NCI-H1436 treated with DMSO at 0.1 percent for 48 hours (cell line): ENCODE data around the gene VPS72.
"Not testable (repeated sequence)": the region's sequence is repeated elsewhere in the genome, so short reads cannot be mapped to it uniquely, and the experiment has no call there.

ENCODE experiments used
- DNase-seq: peaks from one replicate; lab custom pipeline; 2025; lab: John Stamatoyannopoulos, UW

The VPS72 gene

GRCh38 chr1:151189637-151190445 is at the start of gene VPS72:
TSS of gene VPS72 (minus strand) at chr1:151190197. CDS start at chr1:151190121, 76 bp downstream.
- DNase-seq: peak; percentile 73

DNA sequence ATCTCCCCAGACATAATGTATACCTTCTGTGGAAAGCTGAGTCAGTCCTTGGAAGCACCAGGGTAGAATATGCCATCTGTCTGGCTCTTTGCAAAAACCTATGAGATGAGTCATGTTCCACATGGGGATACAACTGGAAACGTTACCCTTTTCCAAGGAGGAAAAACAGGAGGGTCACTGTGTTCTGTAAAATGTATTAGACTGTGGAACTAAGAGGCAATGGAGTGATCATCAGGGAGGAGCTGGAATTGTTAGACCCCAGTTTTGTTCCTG is 48.4 kb upstream of the VPS72 start:
- no peak for DNase-seq

- DNase-seq: no peak
Observed at GRCh38 chr1:151237678-151238466, 47.9 kb upstream of the VPS72 start.

GRCh38 chr1:151235235-151235634 is 45.2 kb upstream of the VPS72 start:
- no peak for DNase-seq

GRCh38 chr1:151222130-151222529 is 32.1 kb upstream of the VPS72 start:
- no peak for DNase-seq

GRCh38 chr1:151221616-151222015 is 31.6 kb upstream of the VPS72 start:
- DNase-seq: no peak

DNA sequence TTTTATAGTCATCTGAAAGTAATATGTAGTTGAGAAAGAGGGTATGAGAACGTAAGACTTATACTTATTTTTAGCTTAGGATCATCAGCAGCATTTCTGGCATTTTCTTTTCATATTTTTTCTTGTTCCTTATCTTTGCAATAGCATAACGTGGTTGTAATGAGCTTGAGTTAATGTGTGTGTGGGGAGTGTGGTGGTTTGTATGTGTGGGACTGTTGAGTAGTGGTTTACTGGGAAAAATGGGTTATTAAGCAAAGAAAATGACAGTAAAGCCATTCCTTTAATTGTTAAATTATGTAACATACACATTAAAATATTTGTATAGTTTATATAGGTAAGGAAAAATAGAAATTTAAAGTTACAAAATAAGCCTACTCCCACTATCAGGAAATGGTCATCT is 23.6 kb upstream of the VPS72 start:
- no peak for DNase-seq

DNA sequence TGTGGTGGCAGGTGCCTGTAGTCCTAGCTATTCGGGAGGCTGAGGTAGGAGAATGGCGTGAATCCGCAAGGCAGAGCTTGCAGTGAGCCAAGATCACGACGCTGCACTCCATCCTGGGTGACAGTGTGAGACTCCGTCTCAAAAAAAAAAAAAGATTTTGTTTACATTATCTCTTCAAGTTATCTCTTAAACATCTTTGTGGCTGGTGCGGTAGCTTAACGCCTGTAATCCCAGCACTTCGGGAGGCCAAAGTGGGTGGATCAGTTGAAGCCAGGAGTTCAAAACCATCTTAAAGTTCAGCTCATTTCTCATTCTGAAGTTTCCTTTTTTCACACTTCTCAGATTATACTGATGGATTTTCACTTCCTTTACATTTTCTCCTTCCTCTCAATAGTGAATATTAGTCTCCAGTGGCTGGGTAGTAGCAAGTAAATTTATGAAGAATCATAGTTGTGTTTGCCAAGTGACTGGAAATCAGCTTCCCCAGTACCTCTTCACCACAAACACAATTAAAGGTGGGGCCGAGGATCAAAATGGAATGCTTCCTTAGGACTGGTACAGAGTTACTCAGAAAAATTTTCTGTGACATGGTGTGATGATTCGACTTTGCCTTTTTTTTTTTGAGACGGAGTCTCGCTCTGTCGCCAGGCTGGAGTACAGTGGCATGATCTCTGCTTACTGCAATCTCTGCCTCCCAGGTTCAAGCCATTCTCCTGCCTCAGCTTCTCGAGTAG is 22.1 kb upstream of the VPS72 start:
- no peak for DNase-seq

DNA sequence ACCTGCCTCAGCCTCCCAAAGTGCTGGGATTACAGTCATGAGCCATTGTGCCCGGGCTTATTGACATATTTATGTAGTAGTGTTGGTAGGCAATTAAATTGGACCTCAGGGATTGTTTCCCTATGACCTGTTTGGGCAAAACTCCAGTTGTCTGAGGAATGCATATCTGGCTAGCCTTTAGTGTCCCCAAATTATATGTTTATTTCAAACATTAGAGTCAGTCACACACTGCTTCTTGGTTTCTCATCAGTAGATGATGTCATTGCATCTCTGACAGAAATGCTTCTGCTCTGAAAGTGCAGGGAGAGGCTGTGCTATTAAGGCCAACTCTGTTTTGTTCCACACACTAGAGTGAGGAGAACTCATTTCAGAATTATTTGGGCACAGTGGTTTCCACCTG is 20.8 kb upstream of the VPS72 start:
- no peak for DNase-seq

GRCh38 chr1:151205381-151205965 is 15.5 kb upstream of the VPS72 start:
- DNase-seq: not testable (repeated sequence)

GRCh38 chr1:151199873-151200581 is 10.0 kb upstream of the VPS72 start:
- DNase-seq: no peak

DNA sequence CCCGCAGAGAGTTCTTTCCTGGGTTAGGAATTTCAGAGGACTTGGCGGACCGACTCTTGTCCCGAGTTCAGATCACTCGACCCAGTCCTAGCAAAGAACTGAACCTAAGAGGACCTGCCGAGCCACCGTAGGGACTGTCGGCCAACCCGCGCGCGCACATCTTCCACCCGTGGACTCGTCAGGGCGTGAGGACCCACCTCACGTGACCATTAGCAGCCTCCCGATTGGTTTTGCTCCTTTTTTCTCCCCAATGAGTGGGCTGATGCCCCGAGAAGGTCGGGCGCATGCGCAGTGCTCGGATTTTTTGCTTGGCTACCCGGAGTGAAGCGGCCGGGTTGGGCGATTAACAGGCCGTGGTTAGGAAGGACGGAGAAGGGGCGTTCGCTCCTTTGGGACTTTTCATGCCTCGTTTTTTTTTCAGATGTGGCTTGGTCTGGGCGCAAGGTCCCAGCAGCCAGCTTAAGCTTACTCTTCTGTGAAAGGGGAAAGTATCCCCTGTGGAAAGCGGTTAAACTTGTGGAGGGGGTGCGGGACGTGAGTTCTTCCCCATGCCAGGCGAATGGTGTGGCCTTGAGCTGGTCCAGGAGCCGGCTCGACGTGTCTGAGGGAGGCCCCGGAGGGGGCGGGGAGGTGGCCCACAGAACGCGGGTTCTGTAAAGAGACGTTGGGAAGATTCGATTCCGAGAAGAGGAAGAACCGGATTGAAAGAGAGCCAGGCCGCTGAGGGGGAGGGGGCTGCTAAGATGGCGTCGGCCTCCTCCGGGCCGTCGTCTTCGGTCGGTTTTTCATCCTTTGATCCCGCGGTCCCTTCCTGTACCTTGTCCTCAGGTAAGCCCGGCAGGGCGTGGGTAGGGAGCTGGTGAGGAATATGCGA is 8.5 kb upstream of the VPS72 start, which contains the start of gene PIP5K1A:
TSS of gene PIP5K1A (plus strand) at position 299 of the 874 bp plus-strand sequence. CDS start at position 744, 445 bp downstream.
- DNase-seq: peak; percentile 92

- no peak for DNase-seq
Observed at GRCh38 chr1:151197863-151198253, 7.9 kb upstream of the VPS72 start.

DNA sequence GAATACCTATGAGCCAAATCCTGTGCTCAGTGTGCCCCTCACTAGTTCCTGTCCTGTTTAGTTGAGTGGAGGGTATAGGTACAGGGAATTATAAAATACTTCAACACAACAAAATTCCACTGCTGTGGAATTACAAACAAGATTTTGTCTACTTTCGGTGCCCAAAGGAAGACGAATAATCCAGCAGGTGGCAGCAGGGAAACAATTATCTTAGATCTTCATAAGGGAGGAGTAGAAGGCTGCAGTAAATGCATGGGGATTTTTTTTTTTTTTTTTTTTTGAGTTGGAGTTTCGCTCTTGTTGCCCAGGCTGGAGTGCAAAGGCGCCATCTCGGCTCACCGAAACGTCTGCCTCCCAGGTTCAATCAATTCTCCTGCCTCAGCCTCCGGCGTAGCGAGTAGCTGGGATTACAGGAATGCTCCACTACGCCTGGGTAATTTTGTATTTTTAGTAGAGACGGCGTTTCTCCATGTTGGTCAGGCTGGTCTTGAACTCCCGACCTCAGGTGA is 6.3 kb upstream of the VPS72 start:
- peak; percentile 24 for DNase-seq

- DNase-seq: not testable (repeated sequence)
Observed at GRCh38 chr1:151194894-151195594, 5.0 kb upstream of the VPS72 start.

- no peak for DNase-seq
Observed at GRCh38 chr1:151193856-151194255, 3.9 kb upstream of the VPS72 start.

DNA sequence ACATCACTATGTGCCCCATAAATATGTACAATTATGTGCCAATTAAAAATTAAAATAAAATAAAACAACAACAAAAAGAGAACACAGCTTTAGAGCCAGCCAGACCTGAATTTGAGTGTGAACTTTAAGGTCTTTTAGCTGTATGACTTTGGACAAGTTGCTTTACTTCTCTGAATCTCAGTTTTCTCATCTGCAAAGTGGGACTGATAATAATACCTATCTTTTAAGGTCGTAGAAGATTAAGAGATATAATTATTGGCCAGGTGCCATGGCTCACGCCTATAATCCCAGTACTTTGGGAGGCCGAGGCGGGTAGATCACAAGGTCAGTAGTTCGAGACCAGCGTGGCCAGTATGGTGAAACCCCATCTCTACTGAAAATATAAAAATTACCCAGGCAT is 3.3 kb upstream of the VPS72 start:
- no peak for DNase-seq

DNA sequence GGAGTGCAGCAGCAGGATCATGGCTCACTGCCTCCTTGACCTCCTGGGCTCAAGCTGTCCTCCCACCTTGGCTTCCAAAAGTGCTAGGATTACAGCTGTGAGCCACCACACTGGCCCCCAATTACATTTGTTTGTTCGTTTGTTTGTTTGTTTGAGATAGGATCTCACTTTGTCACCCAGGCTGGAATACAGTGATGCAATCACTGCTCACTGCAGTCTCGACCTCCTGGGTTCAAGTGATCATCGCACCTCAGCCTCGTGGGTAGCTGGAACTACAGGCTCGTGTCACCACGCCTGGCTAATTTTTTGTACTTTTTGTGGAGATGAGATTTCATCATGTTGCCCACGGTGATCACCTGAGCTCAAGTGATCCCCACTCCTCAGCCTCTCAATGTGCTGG is 2.0 kb upstream of the VPS72 start:
- DNase-seq: no peak

DNA sequence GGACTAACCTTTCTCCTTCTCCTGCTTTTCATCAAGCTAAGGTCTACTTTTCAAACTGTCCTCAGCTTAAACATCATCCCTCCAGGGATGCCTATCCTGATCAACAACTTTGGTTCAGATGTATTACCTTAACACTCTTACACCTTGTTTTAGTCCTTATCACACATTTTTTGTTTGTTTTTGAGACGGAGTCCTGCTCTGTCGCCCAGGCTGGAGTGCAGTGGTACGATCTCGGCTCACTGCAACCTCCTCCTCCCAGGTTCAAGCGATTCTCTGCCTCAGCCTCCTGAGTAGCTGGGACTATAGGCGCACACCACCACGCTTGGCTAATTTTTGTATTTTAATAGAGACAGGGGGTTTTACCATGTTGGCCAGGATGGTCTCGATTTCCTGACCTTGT is 1.3 kb downstream of the VPS72 start:
- not testable (repeated sequence) for DNase-seq

GRCh38 chr1:151187205-151187604 is 2.8 kb downstream of the VPS72 start:
- DNase-seq: no peak
